Liver (tissue), 3 donors: Measurements from ENCODE around the gene TMEM125.

Source experiments
- EGR1 ChIP-seq, 2 donors: IDR thresholded peaks; 2 replicates each; pipeline ENCODE4 v1.6.1; 2016 to 2018; ENCODE audit warnings: antibody characterized with exemption in 2 of 2, low read depth in 2 of 2
- FOXA1 ChIP-seq: IDR thresholded peaks from 2 replicates; pipeline ENCODE4 v1.6.1; 2016; ENCODE audit warnings: antibody characterized with exemption
- GABPA ChIP-seq, 2 donors: IDR thresholded peaks in 1 of 2; conservative IDR thresholded peaks in 1 of 2; 2 replicates each; pipeline ENCODE4 v1.6.1; 2016; ENCODE audit warnings: antibody characterized with exemption in 2 of 2, mild to moderate bottlenecking in 1 of 2, moderate library complexity in 1 of 2
- HNF4A ChIP-seq, 2 donors: conservative IDR thresholded peaks; 2 replicates each; pipeline ENCODE4 v1.6.1; 2016; ENCODE audit warnings: antibody characterized with exemption in 2 of 2, mild to moderate bottlenecking in 2 of 2
- HNF4G ChIP-seq: IDR thresholded peaks from 2 replicates; pipeline ENCODE4 v1.6.1; 2016; ENCODE audit warnings: antibody characterized with exemption
- JUND ChIP-seq, 2 donors: IDR thresholded peaks; 2 replicates each; pipeline ENCODE4 v1.6.1; 2016; ENCODE audit warnings: antibody characterized with exemption in 2 of 2
- MAX ChIP-seq: IDR thresholded peaks from 2 replicates; pipeline ENCODE4 v1.6.1; 2016; ENCODE audit warnings: antibody characterized with exemption
- RAD21 ChIP-seq, 2 donors: IDR thresholded peaks; 2 replicates each; pipeline ENCODE4 v1.6.1; 2016; ENCODE audit warnings: antibody characterized with exemption in 2 of 2, mild to moderate bottlenecking in 2 of 2
- RXRA ChIP-seq, 2 donors: IDR thresholded peaks; 2 replicates each; pipeline ENCODE4 v1.6.1; 2017 to 2018; ENCODE audit warnings: antibody characterized with exemption in 2 of 2, mild to moderate bottlenecking in 1 of 2
- TAF1 ChIP-seq: conservative IDR thresholded peaks from 2 replicates; pipeline ENCODE4 v1.6.1; 2016; ENCODE audit warnings: antibody characterized with exemption, mild to moderate bottlenecking
- TF ChIP-seq, protein P1 (sequence below): fragments of 150-350 bp; IDR thresholded peaks from 2 replicates; pipeline ENCODE4 v1.5.1; 2017; ENCODE audit warnings: improper control_type of control experiment, low read depth, low read length; ENCODE audit not compliant: missing input control
- TF ChIP-seq, protein P2 (sequence below): IDR thresholded peaks from 2 replicates; pipeline ENCODE4 v1.6.1; 2016; ENCODE audit warnings: antibody characterized with exemption
- TF ChIP-seq, protein P3 (sequence below): IDR thresholded peaks from 2 replicates; pipeline ENCODE4 v1.6.1; 2016; ENCODE audit warnings: antibody characterized with exemption, mild to moderate bottlenecking
- TF ChIP-seq, protein P4 (sequence below): IDR thresholded peaks from 2 replicates; pipeline ENCODE4 v1.6.1; 2016; ENCODE audit warnings: antibody characterized with exemption
- donor health status: healthy.
- donor health status: healthy.

- TF ChIP-seq, protein P1, sequence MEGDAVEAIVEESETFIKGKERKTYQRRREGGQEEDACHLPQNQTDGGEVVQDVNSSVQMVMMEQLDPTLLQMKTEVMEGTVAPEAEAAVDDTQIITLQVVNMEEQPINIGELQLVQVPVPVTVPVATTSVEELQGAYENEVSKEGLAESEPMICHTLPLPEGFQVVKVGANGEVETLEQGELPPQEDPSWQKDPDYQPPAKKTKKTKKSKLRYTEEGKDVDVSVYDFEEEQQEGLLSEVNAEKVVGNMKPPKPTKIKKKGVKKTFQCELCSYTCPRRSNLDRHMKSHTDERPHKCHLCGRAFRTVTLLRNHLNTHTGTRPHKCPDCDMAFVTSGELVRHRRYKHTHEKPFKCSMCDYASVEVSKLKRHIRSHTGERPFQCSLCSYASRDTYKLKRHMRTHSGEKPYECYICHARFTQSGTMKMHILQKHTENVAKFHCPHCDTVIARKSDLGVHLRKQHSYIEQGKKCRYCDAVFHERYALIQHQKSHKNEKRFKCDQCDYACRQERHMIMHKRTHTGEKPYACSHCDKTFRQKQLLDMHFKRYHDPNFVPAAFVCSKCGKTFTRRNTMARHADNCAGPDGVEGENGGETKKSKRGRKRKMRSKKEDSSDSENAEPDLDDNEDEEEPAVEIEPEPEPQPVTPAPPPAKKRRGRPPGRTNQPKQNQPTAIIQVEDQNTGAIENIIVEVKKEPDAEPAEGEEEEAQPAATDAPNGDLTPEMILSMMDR, result no peak
- TF ChIP-seq HNF4A (conservative IDR thresholded peaks at IDR 0.05) (no peak), FOXA1 (no peak), TAF1 (no peak), JUND (IDR thresholded peaks at IDR 0.05) (no peak), HNF4G (no peak), MAX (no peak), EGR1 (IDR thresholded peaks at IDR 0.05; ENCODE audit: low read depth in 2 of 2) (no peak), RAD21 (IDR thresholded peaks at IDR 0.05) (no peak), RXRA (IDR thresholded peaks at IDR 0.05) (no peak), GABPA (IDR thresholded peaks at IDR 0.05 in 1 of 2, conservative IDR thresholded peaks at IDR 0.05 in 1 of 2) (no peak)
- TF ChIP-seq, protein P2, sequence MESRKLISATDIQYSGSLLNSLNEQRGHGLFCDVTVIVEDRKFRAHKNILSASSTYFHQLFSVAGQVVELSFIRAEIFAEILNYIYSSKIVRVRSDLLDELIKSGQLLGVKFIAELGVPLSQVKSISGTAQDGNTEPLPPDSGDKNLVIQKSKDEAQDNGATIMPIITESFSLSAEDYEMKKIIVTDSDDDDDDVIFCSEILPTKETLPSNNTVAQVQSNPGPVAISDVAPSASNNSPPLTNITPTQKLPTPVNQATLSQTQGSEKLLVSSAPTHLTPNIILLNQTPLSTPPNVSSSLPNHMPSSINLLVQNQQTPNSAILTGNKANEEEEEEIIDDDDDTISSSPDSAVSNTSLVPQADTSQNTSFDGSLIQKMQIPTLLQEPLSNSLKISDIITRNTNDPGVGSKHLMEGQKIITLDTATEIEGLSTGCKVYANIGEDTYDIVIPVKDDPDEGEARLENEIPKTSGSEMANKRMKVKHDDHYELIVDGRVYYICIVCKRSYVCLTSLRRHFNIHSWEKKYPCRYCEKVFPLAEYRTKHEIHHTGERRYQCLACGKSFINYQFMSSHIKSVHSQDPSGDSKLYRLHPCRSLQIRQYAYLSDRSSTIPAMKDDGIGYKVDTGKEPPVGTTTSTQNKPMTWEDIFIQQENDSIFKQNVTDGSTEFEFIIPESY, result no peak
- TF ChIP-seq, protein P3, sequence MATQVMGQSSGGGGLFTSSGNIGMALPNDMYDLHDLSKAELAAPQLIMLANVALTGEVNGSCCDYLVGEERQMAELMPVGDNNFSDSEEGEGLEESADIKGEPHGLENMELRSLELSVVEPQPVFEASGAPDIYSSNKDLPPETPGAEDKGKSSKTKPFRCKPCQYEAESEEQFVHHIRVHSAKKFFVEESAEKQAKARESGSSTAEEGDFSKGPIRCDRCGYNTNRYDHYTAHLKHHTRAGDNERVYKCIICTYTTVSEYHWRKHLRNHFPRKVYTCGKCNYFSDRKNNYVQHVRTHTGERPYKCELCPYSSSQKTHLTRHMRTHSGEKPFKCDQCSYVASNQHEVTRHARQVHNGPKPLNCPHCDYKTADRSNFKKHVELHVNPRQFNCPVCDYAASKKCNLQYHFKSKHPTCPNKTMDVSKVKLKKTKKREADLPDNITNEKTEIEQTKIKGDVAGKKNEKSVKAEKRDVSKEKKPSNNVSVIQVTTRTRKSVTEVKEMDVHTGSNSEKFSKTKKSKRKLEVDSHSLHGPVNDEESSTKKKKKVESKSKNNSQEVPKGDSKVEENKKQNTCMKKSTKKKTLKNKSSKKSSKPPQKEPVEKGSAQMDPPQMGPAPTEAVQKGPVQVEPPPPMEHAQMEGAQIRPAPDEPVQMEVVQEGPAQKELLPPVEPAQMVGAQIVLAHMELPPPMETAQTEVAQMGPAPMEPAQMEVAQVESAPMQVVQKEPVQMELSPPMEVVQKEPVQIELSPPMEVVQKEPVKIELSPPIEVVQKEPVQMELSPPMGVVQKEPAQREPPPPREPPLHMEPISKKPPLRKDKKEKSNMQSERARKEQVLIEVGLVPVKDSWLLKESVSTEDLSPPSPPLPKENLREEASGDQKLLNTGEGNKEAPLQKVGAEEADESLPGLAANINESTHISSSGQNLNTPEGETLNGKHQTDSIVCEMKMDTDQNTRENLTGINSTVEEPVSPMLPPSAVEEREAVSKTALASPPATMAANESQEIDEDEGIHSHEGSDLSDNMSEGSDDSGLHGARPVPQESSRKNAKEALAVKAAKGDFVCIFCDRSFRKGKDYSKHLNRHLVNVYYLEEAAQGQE, result no peak
- TF ChIP-seq, protein P4, sequence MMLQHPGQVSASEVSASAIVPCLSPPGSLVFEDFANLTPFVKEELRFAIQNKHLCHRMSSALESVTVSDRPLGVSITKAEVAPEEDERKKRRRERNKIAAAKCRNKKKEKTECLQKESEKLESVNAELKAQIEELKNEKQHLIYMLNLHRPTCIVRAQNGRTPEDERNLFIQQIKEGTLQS, result no peak
Measured at GRCh38 chr1:43232074-43232473, 37.7 kb upstream of the TMEM125 start.
